Hematopoietic multipotent progenitor cell treated with erythropoietin and hydrocortisone succinate and interleukin-3 and kit ligand, for 8 days (in vitro differentiated cells): Measurements from ENCODE around the gene ARMC3.
"Not testable (repeated sequence)": the region's sequence is repeated elsewhere in the genome, so short reads cannot be mapped to it uniquely, and the experiment has no call there.

Source experiments
- DNase-seq: peaks from one replicate; pipeline ENCODE4 v3.0.0-alpha.2; 2015

Gene ARMC3

GRCh38 chr10:23051855-23052331 lies 124.0 kb downstream of the ARMC3 start:
- no peak for DNase-seq

DNA sequence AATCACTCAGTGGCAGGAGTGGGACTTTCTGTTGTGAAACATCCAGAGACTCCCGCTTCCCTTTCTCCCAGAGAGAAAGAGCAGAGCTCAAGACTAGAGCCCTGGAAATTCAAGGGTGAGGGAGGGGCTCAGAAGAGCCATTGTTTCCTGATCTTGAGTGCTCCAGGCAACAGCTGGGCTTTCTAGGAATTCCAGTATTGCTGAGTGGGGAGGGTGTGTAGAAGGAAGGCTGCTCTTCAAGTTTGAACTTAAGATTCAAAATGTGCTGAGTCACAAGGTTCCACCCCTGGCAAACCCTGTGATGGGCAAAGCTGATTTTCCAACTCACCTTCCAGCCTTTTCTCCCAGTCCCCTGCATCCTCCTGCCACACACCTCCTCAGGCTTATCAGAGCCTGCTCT lies 125.2 kb downstream of the ARMC3 start:
- no peak for DNase-seq

- DNase-seq, result no peak
Measured at GRCh38 chr10:23055424-23056185, 127.8 kb downstream of the ARMC3 start.

- DNase-seq, result no peak
Measured at GRCh38 chr10:23056186-23056579, 128.3 kb downstream of the ARMC3 start.

GRCh38 chr10:23058366-23058765 lies 130.5 kb downstream of the ARMC3 start:
- DNase-seq, result no peak

- no peak for DNase-seq
Measured at GRCh38 chr10:23060918-23061317, 133.1 kb downstream of the ARMC3 start.

GRCh38 chr10:23063045-23063972 lies 135.5 kb downstream of the ARMC3 start:
- DNase-seq, result no peak

GRCh38 chr10:23063973-23064812 lies 136.3 kb downstream of the ARMC3 start:
- no peak for DNase-seq

DNA sequence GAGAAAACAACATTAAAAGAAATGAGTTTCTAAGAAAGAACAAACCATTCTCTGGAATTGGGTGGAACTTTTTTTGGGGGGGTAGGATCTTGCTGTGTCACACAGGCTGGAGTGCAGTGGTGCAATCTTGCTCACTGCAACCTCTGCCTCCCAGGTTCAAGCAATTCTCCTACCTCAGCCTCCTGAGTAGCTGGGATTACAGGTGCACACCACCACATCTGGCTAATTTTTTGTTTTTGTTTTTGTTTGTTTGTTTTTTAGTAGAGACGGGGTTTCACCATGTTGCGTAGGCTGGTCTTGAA lies 136.9 kb downstream of the ARMC3 start:
- not testable (repeated sequence) for DNase-seq

DNA sequence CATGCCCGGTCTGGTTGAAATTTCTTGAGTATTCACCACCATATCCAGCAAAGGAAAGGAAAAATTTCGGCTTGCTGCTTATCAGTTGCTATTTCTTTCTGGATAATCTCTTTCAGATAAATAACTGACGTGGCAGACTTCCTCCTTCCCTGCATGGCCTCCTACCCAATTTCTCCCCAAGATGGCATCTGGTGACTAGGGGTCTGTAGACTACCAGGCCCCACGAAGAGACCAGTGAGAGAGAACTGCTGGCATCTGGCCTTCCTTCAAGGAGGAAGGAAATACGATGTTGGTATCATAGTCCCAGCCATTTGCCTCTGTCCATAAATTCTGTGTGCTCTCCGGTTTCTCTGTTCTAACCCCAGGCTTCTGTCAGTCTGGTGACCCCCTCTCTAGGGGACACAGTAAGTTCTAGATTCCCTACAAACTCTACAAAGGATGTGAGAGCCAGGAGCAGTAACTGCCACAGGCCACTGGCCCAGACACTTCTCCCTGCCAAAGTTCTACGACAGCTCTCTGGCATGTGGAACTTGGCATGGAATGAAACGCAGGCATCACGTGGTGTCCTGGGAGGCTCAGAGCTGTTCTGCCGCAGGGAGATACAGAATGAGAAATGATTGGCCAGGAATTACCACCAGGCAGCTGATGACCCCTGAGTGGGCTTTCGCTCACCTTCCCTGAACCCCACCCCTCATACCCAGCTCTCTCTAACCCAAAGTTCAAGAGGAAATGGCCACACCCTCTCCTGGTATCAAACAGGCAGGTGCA lies 137.5 kb downstream of the ARMC3 start:
- no peak for DNase-seq

DNA sequence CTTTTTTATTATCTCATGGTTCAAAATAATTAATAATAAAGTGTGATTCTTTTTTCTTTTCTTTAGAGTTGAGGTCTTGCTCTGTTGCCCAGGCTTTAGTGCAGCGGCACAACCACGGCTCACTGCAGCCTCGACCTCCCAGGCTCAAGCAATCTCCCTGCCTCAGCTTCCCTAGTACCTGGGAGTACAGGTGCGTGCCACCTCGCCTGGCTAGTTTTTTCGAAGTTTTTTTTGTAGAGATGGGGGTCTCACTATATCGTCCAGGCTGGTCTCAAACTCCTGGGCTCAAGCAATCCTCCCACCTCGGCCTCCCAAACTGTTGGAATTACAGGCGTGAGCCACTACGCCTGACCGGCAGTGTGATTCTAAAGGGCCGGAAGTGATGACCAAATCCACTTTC lies 139.5 kb downstream of the ARMC3 start:
- DNase-seq, result no peak

- peak; percentile 73 for DNase-seq
Measured at GRCh38 chr10:23067939-23068775, 140.3 kb downstream of the ARMC3 start.

GRCh38 chr10:23069019-23069815 lies 141.4 kb downstream of the ARMC3 start:
- DNase-seq, result no peak

- not testable (repeated sequence) for DNase-seq
Measured at GRCh38 chr10:23070092-23070912, 142.4 kb downstream of the ARMC3 start.

DNA sequence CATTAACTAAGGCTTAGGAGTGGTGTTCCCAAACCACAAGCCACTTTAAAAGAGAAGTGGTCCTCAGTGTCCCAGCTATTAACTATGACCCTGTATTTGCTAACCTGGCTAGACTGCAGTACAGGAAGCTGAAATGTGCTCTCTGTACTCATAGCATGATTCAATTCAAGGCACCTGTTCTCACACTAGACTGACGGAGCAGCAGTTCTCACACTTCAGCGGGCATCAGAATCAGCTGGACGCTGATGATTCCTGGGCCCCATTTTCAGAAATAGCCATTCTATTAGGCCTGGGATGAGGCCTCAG lies 143.0 kb downstream of the ARMC3 start:
- DNase-seq, result no peak

DNA sequence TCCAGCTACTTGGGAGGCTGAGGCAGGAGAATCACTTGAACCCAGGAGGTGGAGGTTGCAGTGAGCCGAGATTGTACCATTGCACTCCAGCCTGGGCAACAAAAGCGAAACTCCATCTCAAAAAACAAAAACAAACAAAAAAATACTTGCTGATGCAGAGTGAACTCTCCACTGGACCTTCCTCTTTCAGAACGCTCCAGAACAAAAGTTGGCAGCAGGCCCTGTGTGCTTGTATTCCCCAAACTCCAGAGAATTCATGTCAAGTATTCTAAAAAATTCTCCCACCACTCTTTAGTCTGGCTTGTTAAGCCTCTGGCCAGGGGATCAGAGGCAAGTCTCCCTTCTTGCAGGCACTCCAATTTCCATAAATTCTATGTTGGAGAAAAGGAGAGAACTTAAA lies 144.7 kb downstream of the ARMC3 start:
- not testable (repeated sequence) for DNase-seq

GRCh38 chr10:23073527-23073926 lies 145.7 kb downstream of the ARMC3 start:
- no peak for DNase-seq

DNA sequence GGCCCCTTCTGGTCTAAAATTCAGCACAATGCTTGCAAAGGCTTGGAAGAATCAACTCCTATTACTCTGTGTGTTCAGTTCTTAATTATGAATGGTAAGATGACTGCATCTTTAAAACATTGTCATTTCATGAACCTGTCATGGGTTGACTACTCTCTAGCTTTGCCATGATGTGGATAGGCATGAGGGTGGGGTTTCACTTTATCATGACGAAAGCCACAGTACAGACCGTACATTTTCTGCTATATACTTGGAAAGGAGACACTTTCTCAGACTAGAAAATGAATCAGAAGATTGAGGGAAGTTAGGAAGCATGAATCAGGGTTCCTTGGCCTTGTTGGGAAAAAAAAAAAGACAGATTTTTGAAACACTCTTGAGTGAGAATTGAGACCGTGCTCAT lies 147.8 kb downstream of the ARMC3 start:
- no peak for DNase-seq

GRCh38 chr10:23078114-23078513 lies 150.3 kb downstream of the ARMC3 start:
- DNase-seq, result no peak

- no peak for DNase-seq
Measured at GRCh38 chr10:23079700-23080099, 151.8 kb downstream of the ARMC3 start.
